Stimulated activated CD4-positive, alpha-beta T cell treated with anti-CD3 and anti-CD28 coated beads, Interleukin-12 subunit alpha, Interleukin-12 subunit beta, amount 100 ng/mL, for 4 hours (primary cell): ENCODE results near the gene MGP.
A peak's percentile ranks its signal among the peaks of the same experiment; 100 is the strongest.

ENCODE experiments used
- DNase-seq: peaks from one replicate; pipeline ENCODE4 v3.0.0-alpha.2; 2020

Gene MGP

DNA sequence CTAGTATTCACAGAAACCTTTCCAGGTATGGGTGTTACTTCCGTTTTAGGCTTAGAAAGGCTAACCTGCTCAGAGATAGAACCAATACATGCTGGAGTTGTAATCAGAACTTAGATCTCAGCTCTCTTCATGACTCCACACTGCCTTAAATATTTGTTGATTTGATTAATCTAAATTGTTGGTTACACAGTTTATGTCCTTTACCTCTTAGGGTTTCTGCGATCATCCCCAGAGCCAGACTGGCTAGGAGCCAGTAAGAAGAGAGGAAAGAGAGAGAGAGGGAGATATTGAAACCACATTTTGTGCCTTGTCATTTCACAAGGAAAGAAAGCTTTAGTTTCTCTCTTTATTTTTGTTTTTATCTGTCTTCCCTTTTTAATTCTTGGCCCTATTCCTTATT lies 16.8 kb upstream of the MGP start:
- no peak for DNase-seq

DNA sequence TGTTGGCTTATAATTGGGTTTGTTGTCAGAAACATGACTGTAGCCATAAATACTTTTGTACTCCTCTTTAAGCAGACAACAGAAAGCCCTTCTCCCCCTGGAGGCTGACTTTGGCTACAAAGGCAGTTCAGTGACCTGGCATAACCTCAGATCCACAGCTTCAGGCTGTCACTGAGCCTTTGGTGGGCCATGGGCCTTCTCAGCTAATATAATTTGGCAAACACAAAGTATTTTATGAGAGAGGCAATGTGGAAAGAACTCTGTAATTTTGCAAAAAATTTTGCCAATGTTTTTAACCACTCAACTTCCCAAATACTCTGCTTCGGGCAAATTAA lies 15.5 kb upstream of the MGP start:
- no peak for DNase-seq

DNA sequence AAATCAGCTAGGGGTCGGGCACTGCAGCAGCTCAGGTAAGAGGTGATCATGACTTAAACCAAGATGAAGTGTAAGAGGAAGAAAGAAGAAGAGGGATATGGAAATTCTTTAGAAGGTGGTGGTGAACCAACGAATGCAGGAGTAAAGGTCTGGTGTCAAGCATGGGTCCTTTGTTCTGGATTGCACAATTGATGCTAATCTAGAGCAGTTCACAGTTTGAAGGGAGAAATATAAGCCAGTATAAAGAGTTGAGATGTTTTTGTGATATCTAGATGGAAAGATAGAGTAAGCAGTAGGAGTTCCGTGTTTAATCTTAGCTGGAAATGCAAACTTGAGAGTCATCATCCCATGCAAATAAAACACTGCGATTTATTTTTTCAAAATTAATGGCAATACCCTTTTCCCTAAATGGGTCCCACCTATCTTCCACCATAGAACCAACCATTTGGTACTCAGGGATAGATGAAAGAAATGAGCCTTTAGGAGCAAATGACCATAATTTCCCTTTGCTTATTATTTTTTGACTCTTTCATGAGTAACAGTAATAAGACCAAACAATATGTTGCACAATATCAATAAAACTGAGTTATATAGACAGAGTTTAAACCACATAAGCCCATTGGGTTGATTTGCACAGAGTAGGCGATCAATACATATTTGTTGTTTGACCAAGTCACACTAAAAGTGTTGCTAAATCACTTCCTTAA lies 15.0 kb upstream of the MGP start:
- no peak for DNase-seq

DNA sequence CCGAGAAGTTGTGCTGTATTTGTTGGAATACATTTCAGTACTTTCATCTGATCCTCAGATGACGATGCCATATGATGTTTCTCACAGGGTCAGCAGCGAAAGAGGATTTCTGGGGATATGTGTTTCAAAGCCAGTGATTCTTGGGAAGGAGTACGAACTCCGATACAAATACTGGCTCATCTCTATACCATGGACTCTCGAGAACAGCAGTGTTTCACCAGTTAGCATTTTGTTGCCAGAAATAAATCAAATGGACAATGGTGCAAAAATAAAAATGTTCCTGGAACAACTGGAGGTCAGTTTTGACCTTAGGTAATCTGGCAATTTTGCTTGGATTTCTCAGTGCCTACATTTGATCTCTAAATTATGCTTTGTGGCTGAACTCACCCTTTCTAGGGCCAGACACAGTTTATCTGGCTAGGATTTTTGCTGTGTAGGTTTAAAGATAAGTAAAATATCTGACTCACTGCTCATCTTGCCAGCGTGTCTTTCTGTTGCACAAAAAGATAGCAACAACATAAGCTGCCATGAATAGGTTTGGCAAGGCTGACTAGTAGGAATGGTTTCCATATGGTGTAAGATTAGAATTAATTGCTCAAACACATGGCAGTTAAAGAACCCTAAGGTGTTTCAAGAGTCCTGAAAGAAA lies 11.0 kb upstream of the MGP start:
- no peak for DNase-seq

- no peak for DNase-seq
These were observed 8.0 kb upstream of the MGP start for GRCh38 chr12:14893506-14894250.

- no peak for DNase-seq
These were observed 7.3 kb upstream of the MGP start for GRCh38 chr12:14892726-14893505.

DNA sequence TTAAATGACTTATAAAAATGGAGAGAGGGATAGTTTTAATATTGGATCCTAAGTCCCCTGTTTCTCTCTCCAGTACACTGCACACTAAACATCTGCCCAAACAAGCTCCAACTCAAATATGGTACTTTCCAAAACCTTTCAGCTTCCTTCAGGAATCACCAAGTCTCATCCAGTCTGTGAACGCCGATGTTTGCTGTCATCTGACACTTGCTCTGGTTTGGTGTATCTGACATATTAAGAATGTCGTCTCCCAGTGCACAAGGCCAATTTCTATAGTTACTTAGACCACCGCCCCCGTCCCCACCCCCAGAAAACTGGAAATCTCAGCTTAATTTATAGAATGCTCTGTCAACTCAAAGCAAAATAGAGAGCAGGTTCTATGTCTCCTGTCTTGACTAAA lies 5.0 kb upstream of the MGP start:
- DNase-seq = no peak

DNA sequence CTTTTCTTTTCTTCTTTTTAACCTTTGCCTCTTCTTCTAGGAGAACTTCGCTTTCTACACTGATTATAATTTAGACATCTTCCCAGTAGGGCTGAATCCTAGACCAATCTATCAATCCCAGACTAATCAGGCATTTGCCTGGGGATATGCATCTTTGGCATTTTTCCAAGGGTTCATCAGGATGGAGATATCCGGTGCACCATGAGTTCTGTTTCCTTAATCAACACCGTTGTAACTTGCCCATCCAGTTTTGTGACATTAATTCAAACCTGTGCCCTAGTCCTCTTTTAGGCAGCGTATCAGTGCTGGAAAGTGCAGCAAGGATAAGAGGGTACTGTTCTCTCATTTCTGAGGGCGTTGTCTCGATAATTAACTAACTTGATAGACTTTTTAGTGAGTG lies 617 bp upstream of the MGP start:
- DNase-seq = no peak

DNA sequence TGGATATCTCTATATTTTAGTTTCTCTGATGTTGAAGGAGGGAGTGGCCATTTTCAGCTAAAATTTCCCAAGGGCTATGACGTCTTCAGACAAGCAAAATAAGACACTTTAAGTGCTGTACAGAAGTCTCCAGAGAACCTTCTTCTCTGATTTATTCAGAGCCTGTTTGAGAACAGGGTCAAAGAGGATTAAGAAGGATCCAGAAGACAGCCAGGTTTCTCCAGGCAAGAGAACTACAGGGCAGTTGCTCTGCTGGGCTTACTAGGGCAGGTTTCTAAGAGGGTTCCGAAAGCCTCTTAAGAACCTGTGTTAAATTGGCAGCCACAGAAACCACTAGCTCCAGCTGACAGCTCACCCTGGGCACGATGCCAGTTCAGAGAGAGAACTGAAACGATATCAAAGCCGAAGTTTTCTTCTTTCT lies 1.2 kb downstream of the MGP start:
- peak; percentile 63 for DNase-seq

- no peak for DNase-seq
These were observed 2.0 kb downstream of the MGP start for GRCh38 chr12:14883686-14884085.

- DNase-seq = no peak
These were observed 4.7 kb downstream of the MGP start for GRCh38 chr12:14880890-14881453.

DNA sequence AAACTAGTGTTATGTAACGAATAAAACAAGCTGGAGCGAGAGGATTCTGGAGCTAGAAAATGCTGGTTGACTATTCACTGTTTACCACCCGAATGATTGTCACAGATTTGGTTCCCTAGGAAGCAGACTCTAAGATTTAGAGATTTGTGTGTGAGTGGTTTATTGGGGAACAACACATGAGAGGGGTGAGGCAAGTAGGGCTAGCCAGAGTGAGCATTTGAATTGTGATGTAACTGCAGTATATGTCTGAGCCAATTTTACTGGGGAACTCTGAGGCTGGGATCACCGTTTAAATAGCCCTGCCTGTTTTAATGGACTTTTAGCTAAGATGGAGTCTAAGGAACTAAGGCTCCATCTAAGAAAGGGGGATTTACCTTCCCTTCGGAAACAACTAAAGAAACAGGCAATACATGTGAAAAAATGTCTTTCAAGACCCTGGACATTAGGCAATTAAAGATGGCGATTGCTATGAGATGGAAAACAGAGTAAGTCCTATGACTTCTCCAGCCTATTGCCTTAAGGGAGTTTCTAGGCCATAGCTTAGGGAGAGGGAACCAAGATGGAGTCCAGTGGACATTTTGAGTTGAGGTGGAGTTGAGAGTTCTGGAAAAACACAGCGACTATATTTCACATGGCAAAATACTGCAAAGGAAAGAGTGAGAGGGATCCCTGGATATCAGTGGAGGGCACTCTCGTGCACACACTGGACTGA lies 6.3 kb downstream of the MGP start:
- no peak for DNase-seq

GRCh38 chr12:14878488-14878887 lies 7.2 kb downstream of the MGP start:
- no peak for DNase-seq

GRCh38 chr12:14876833-14877232 lies 8.8 kb downstream of the MGP start:
- DNase-seq = no peak

- no peak for DNase-seq
These were observed 10.8 kb downstream of the MGP start for GRCh38 chr12:14874882-14875281.

DNA sequence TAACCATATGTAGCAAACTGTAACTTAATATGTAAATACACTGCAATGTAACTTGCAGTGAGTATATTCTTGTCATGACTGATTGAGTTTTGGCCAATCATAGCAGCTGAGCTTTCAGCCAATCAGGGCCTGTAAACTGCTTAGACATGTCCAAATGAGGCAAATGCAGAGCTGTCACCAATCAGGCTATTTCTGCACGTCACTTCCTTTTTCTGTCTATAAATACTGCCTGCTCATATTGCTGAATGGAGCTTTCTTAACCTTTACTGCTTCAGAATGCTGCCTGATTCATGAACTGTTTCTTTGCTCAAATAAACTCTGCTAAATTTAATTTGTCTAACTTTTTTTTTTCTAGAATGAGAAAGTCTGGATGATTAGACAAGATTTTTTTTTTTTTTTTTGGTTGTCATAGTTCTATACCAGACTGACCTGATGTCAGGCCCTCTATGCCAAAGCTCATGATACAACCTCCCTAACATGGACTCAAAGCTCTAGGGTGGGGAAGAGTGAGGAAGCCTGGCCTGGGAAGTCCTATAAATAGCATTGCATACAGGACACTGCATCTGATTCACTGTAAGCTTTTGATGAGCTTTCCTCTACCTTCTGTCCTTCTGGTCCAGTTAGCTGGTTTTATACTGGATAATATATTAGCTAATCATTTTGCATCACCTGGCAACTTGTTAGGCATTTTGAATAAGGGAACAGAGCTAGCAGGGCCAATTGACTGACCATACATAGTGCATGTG lies 12.0 kb downstream of the MGP start:
- DNase-seq = no peak

DNA sequence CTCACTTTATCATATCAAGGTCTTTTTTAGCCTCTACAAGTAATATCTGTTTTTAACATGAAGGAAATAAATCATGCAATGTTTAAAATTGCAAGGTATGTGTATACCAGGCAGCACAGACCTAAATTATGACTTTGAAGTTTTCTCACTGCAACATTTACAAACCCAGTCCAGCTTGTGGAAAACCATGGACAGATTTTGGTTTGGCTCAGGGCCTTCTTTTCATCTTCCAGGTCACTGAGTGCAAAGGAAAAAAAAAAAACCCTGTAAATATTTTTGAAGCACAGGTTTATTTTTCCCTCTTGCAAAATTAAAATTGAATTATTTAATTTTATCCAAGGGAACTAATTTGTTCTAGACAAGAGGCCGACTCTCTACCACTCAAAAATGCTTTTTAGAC lies 13.8 kb downstream of the MGP start:
- DNase-seq = no peak

GRCh38 chr12:14871247-14871646 lies 14.4 kb downstream of the MGP start:
- DNase-seq = no peak

- no peak for DNase-seq
These were observed 16.6 kb downstream of the MGP start for GRCh38 chr12:14868916-14869506.

DNA sequence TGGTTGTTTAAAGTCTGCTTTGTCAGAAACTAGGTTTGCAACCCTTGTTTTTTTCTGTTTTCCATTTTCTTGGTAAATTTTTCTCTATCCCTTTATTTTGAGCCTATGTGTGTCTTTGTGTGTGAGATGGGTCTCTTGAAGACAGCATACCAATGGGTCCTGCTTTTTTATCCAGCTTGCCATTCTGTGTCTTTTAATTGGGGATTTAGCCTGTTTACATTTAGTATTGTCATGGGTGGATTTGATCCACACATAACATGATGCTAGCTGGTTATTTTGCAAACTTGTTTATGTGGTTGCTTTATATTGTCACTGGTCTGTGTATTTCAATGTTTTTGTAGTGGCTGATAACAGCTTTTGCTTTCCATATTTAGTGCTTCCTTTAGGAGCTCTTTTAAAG lies 25.2 kb downstream of the MGP start:
- DNase-seq = no peak

DNA sequence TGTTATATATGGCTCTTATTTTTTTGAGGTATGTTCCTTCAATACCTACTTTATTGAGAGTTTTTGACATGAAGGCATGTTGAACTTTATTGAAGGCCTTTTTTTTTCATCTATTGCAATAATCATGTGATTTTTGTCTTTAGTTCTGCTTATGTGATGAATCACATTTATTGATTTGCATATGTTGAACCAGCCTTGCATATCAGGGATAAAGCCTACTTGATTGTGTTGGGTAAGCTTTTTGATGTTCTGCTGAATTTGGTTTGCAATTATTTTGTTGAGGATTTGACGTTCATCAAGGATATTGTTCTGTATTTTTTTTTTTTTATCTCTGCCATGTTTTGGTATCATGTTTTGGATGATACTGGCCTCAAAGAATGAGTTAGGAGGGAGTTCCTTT lies 27.1 kb downstream of the MGP start:
- no peak for DNase-seq
